ENCODE measurements around the gene SUPT3H. TPM values are rescaled to one million over a fixed set of nuclear protein-coding genes. Genes with fewer than 3 reads are reported as not detected.
A peak's percentile ranks its signal among the peaks of the same experiment; 100 is the strongest.

Gene SUPT3H
- total RNA-seq, 1 donor from 2014 or later = 6.7 TPM

- TF ChIP-seq, protein P1, sequence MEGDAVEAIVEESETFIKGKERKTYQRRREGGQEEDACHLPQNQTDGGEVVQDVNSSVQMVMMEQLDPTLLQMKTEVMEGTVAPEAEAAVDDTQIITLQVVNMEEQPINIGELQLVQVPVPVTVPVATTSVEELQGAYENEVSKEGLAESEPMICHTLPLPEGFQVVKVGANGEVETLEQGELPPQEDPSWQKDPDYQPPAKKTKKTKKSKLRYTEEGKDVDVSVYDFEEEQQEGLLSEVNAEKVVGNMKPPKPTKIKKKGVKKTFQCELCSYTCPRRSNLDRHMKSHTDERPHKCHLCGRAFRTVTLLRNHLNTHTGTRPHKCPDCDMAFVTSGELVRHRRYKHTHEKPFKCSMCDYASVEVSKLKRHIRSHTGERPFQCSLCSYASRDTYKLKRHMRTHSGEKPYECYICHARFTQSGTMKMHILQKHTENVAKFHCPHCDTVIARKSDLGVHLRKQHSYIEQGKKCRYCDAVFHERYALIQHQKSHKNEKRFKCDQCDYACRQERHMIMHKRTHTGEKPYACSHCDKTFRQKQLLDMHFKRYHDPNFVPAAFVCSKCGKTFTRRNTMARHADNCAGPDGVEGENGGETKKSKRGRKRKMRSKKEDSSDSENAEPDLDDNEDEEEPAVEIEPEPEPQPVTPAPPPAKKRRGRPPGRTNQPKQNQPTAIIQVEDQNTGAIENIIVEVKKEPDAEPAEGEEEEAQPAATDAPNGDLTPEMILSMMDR (IDR thresholded peaks at IDR 0.05) = no peak
- intact Hi-C loops (cut with DNase I) = no loop called here
- no peaks in the 10 kb centered on the region for H3K4me1 ChIP-seq
- DNase-seq = peak; percentile 51
- peak; percentile 55 to 79 for ATAC-seq
- peaks cover 4% of the 10 kb centered on the region for H3K9me3 ChIP-seq
- H3K27me3 ChIP-seq (ENCODE audit: low read depth) = no peaks in the 10 kb centered on the region
- H3K27ac ChIP-seq = no peak overlapping the region
- no peak overlapping the region for H3K4me3 ChIP-seq
- no peaks in the 10 kb centered on the region for H3K36me3 ChIP-seq
These were observed 598.5 kb downstream of the SUPT3H start for GRCh38 chr6:44779130-44779826.

Small RNA genes lying within 50 kb of the gene (microRNA-seq; reads per million reads assigned to microRNA genes)
- gene MIR586 (ENCODE audit: borderline number of aligned reads) = not detected

Other genes with a start within 250 kb of the SUPT3H start
- 3.7 TPM for gene RUNX2, start 49.6 kb downstream of the SUPT3H start, total RNA-seq